Naive B cell (primary cell): ENCODE measurements around the gene PHF21B. TPM values are rescaled to one million over a fixed set of nuclear protein-coding genes. Genes with fewer than 3 reads are reported as not detected.
"Not testable (repeated sequence)": the region's sequence is repeated elsewhere in the genome, so short reads cannot be mapped to it uniquely, and the experiment has no call there.

Experiments used
- ATAC-seq, 2 donors: fragments of 150-1000 bp; cut with Tn5 transposase; 2 replicates each; pipeline ENCODE4 v1.10.0; 2021; ENCODE audit warnings: low read depth in 2 of 2, mild to moderate bottlenecking in 2 of 2, moderate library complexity in 2 of 2
- DNase-seq: peaks from one replicate; pipeline ENCODE4 v3.0.0; 2022
- H3K27ac Mint-ChIP-seq, 6 donors: one replicate each; pipeline ENCODE4 v1.8.0; 2020 to 2022; ENCODE audit warnings: mild to moderate bottlenecking in 6 of 6, mixed read lengths in 6 of 6, moderate library complexity in 5 of 6, inconsistent platforms in 2 of 6
- H3K27me3 Mint-ChIP-seq, 3 donors: one replicate each; pipeline ENCODE4 v1.8.0; 2021 to 2022; ENCODE audit warnings: mixed read lengths in 3 of 3, mild to moderate bottlenecking in 1 of 3
- H3K36me3 Mint-ChIP-seq, 2 donors: one replicate each; pipeline ENCODE4 v1.8.0; 2020 to 2022; ENCODE audit warnings: mixed read lengths in 2 of 2, inconsistent platforms in 1 of 2, mild to moderate bottlenecking in 1 of 2
- H3K4me1 Mint-ChIP-seq, 3 donors: one replicate each; pipeline ENCODE4 v1.8.0; 2020 to 2022; ENCODE audit warnings: mixed read lengths in 3 of 3, inconsistent platforms in 1 of 3, mild to moderate bottlenecking in 1 of 3, moderate library complexity in 1 of 3
- H3K4me3 Mint-ChIP-seq, 8 donors: one replicate each; pipeline ENCODE4 v1.8.0; 2020 to 2022; ENCODE audit warnings: mild to moderate bottlenecking in 8 of 8, mixed read lengths in 8 of 8, moderate library complexity in 8 of 8, inconsistent platforms in 2 of 8
- H3K9me3 Mint-ChIP-seq, 7 donors: one replicate each; pipeline ENCODE4 v1.8.0; 2020 to 2022; ENCODE audit warnings: mixed read lengths in 7 of 7, mild to moderate bottlenecking in 5 of 7, inconsistent platforms in 2 of 7, moderate library complexity in 1 of 7
- polyA plus RNA-seq, 6 donors: library from polyadenylated mRNA; unstranded; fragments of 300-500 nt; fragmentation: Illumina TruSeq; gene quantifications; one replicate each; pipeline ENCODE4 v1.2.3, GENCODE V29; 2021; ENCODE audit warnings: low read depth in 6 of 6

The PHF21B gene
- not detected for polyA plus RNA-seq

DNA sequence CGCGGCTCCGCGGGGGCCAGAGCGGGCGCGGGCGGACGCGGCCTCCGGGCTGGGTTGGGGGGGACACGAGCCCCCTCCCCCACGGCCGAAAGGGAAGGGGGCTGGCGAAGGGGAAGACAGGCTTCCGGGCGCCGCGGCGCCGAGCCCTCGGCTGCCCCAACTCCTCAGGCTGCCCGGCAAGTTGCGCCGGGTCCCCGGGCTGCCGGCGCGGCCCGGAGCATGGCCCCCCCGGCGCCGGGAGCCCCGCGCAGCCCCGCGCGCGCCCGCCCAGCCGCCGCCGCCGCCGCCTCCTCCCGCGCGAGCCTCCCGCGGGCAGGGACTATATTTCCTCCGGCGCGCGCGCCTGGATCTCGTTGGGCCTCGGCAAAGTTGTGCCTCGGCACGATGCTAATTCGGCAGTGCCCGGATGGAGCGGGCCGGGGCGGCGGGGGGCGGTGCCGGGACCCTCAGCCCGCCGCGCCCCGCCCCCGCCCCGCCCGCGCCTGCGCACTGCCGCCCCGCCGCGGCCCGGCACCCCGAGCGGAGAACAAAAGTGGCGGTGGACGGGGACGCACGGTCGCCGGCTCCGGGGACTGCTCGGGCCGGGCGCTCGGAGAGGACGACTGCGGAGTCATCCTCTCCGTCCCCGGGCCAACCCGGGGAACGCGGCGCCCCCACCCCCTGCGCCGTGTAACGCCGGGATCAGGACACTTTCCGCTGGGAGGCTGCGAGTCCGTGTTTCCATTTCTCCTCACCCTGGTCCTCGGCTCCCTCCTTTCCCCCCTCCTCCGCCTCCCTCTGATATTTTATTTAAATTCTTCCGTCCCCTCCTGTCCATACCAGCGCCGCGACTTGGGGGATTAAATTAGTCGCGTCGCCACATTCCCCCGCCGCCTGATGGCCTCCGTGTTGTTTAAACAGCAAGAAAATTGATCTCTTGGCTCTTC is at the start of gene PHF21B:
Gene PHF21B, minus strand, starts transcription at position 400 of the 926 bp plus-strand sequence. CDS start 456 bp downstream, outside the sequence.
- peaks cover 0 to 4% (median 0%) of the 10 kb centered on the region in 7 donors for H3K9me3 Mint-ChIP-seq
- peak within 1 kb of the TSS in 2 of 6 donors; percentile 31 to 97 for H3K27ac Mint-ChIP-seq
- peak within 1 kb of the TSS; percentile 72 to 95 (median 88) for H3K4me3 Mint-ChIP-seq
- H3K4me1 Mint-ChIP-seq, result peaks cover 9 to 14% (median 13%) of the 10 kb centered on the region in 3 donors
- no peak for DNase-seq
- no peak for ATAC-seq
- peaks cover 0 to 7% of the 10 kb centered on the region in 2 donors for H3K36me3 Mint-ChIP-seq
- peaks cover 53 to 61% (median 60%) of the 10 kb centered on the region in 3 donors for H3K27me3 Mint-ChIP-seq

DNA sequence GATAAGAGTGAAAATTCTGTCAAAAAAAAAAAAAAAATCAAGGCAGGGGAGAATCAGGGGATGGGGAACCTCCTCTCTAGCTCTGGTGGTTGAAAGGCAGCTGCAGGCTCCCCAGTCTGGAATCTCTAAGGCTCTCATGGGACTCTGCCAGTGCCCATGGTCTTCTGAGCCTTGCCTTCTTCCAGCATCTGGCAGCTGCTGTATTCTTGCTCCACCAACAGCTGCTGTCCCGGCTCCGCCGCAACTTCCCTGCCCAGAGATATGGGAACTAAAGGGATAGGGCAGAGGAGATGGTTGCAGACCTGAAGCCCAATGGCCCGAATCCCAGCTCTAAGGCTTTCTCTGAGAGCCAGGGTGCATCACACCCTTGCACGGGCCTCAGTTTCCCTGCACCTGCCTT is 49.5 kb upstream of the PHF21B start:
- H3K36me3 Mint-ChIP-seq, result no peaks in the 10 kb centered on the region
- no peaks in the 10 kb centered on the region for H3K9me3 Mint-ChIP-seq
- DNase-seq (no peak), ATAC-seq (no peak)
- peaks cover 0 to 11% (median 0%) of the 10 kb centered on the region in 3 donors for H3K27me3 Mint-ChIP-seq
- H3K27ac Mint-ChIP-seq, result no peak overlapping the region
- no peak overlapping the region for H3K4me3 Mint-ChIP-seq
- no peaks in the 10 kb centered on the region for H3K4me1 Mint-ChIP-seq

DNA sequence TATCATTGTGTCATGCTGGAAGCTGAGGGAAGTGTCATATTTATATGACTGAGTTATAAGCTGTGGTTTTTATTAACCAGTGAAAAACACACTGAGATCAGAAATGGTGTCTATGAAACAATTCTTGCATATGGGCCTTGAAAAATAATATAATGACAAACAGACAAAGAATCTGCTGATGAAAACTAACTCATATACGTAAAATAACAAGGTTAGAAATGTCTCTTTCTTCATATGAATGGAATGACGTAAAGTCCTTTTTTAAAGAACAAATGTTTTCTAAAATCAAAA is 48.8 kb upstream of the PHF21B start:
- DNase-seq, result no peak
- Mint-ChIP-seq H3K36me3 (no peaks in the 10 kb centered on the region), H3K27me3 (peaks cover 0 to 11% (median 0%) of the 10 kb centered on the region in 3 donors), H3K4me1 (no peaks in the 10 kb centered on the region), H3K27ac (no peak overlapping the region), H3K9me3 (no peaks in the 10 kb centered on the region), H3K4me3 (no peak overlapping the region)
- no peak for ATAC-seq

DNA sequence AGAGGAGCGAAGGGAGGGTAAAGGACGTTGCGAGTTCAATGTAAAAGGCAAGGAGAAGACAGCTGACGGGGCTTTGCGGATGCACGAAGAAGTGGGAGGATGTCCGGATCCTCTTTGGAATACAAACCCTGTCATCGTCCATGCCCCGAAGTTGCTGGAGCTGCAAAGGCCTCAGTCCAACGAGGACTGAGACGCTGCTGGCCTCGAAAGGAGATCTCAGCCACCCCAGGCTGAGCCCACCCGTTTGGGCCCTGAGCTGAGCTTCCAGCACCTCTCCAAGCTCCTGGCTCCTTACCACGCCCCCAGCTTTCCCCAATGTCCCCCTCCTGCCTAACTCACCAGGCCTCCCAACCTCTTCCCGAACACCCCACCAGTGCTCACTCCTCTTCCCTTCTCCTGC is 46.1 kb upstream of the PHF21B start:
- Mint-ChIP-seq H3K9me3 (no peaks in the 10 kb centered on the region), H3K4me1 (no peaks in the 10 kb centered on the region), H3K36me3 (no peaks in the 10 kb centered on the region), H3K27ac (no peak overlapping the region), H3K4me3 (no peak overlapping the region), H3K27me3 (peaks cover 6 to 33% (median 19%) of the 10 kb centered on the region in 3 donors)
- no peak for ATAC-seq
- DNase-seq, result no peak

DNA sequence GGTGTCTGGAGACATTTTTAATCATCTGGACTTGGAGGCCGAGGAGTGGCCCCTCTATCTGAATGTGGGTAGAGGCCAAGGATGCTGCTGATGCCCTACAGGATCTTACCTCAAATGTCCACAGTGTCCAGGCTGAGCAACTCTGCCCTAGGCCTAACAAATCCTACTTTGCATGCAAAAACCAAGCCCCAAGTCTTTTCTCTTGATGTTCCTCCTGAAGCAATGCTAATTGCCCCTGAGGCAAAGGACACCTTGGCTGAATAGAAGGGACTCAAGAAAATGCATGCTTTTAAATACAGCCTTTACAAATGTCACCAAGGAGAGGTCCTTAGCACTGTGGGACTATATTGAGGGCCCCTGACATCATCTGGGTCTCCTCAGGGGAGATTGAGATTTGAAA is 43.8 kb upstream of the PHF21B start:
- Mint-ChIP-seq H3K36me3 (no peaks in the 10 kb centered on the region), H3K4me3 (no peak overlapping the region), H3K9me3 (no peaks in the 10 kb centered on the region), H3K4me1 (no peaks in the 10 kb centered on the region), H3K27ac (no peak overlapping the region), H3K27me3 (peaks cover 20 to 45% (median 36%) of the 10 kb centered on the region in 3 donors)
- no peak for DNase-seq
- no peak for ATAC-seq

DNA sequence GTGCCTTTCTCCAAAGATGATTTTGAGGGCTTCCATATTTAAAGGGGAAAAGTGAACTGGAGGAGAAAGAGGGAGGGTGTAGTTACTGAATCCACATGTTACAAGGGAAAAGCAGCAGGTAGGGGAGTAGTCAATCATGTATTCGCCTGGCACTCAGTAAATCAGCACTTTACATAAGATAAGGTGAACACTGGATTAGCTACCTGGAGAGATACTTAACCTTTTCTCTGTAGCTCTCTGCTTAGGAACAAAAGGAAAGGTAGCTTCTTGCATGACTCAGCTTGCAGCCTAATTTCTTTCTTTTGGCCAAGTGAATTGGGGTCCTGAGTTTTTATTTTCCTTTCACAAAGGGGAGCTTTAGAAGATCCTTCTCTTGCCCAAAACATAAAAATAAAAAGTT is 43.3 kb upstream of the PHF21B start:
- Mint-ChIP-seq H3K4me1 (no peaks in the 10 kb centered on the region), H3K27me3 (peaks cover 22 to 47% (median 39%) of the 10 kb centered on the region in 3 donors), H3K27ac (no peak overlapping the region), H3K36me3 (no peaks in the 10 kb centered on the region), H3K4me3 (no peak overlapping the region), H3K9me3 (no peaks in the 10 kb centered on the region)
- DNase-seq (no peak), ATAC-seq (no peak)

DNA sequence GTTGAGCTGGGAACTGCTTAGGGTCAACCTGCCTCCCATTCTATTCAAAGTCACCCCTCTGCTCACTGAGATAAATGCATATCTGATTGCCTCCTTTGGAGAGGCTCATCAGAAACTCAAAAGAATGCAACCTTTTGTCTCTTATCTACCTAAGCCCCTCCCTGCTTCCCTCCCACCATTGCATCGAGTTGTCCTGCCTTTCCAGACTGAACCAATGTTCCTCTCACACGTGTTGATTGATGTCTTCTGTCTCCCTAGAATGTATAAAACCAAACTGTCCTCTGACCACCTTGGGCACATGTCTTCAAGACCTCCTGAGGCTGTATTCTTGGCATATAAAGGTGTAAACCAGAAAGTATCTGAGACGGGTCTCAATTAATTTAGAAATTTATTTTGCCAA is 42.9 kb upstream of the PHF21B start:
- not testable (repeated sequence) for H3K9me3 Mint-ChIP-seq, H3K4me1 Mint-ChIP-seq, H3K4me3 Mint-ChIP-seq, H3K36me3 Mint-ChIP-seq, ATAC-seq, H3K27ac Mint-ChIP-seq, DNase-seq
- H3K27me3 Mint-ChIP-seq, result peaks cover 22 to 47% (median 39%) of the 10 kb centered on the region in 3 donors

DNA sequence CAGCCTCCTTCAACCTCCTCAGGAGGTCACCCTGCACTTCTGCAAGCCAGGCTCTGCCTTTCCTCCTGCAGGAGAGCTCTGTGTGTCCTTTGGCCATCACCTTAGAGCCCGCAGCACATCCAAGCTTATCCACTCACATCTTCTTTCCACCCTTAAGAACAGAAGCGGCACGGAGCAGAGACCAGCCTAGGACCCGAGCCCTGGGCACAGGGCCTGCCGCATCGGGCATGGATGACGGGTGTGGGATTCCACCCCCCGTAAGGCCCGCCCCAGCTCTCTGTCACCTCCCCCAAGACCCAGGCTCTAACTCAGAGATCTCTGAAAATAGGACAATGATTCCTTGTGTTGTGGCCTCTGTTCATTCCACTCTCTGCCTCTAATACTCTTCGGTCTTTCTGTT is 42.1 kb upstream of the PHF21B start:
- Mint-ChIP-seq H3K27me3 (peaks cover 24 to 54% (median 44%) of the 10 kb centered on the region in 3 donors), H3K9me3 (peaks cover 0 to 3% (median 1%) of the 10 kb centered on the region in 7 donors), H3K4me1 (no peaks in the 10 kb centered on the region), H3K4me3 (no peak overlapping the region), H3K27ac (peak overlapping the region in 1 of 6 donors; percentile 0), H3K36me3 (no peaks in the 10 kb centered on the region)
- DNase-seq (no peak), ATAC-seq (no peak)

DNA sequence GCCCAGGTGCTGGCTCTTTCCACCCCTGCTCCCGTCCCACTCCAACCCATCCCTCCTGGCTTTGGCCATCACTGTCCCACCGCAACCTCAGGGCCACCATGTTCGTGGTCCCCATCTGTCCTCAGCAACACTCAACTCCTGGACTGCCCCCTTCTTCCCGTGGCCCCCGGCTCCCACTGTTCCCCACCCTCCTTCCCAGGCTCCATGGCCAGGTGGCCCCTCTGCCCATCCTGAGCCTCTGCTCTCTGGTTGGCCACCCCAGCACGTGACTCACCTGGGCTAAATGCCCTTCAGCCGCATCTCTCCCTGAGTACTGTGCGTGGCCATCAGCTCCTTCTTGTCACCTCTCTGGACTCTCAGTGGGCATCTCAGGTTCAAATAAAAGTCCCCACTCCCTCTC is 41.6 kb upstream of the PHF21B start:
- Mint-ChIP-seq H3K9me3 (peaks cover 0 to 8% (median 4%) of the 10 kb centered on the region in 7 donors), H3K27me3 (peaks cover 29 to 57% (median 48%) of the 10 kb centered on the region in 3 donors), H3K27ac (no peak overlapping the region), H3K36me3 (no peaks in the 10 kb centered on the region), H3K4me1 (no peaks in the 10 kb centered on the region), H3K4me3 (no peak overlapping the region)
- ATAC-seq, result no peak
- no peak for DNase-seq

DNA sequence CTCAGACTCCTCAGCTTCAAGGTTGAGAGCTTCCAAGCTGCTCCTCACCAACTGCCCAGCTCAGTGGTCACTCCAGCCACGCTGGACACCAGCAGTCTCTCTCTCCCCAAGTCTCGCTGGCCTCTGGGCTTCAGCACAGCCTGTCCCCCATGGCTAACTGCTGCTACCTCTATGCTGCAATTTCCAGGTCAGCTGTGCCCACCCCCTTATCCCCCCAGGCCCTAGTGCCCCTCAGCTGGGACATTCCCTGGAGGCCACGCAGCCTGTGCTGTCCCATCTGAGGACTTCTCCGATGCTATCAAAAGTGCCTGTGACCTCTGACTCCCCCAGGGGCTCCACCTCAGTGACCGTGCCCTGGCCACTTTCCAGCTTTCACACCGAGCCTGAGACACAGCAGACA is 37.5 kb upstream of the PHF21B start:
- Mint-ChIP-seq H3K27me3 (peaks cover 33 to 69% (median 60%) of the 10 kb centered on the region in 3 donors), H3K9me3 (peaks cover 2 to 8% (median 4%) of the 10 kb centered on the region in 7 donors), H3K4me3 (no peak overlapping the region), H3K27ac (no peak overlapping the region), H3K36me3 (no peaks in the 10 kb centered on the region), H3K4me1 (peaks cover 0 to under 1% (median 0%) of the 10 kb centered on the region in 3 donors)
- DNase-seq (no peak), ATAC-seq (no peak)

DNA sequence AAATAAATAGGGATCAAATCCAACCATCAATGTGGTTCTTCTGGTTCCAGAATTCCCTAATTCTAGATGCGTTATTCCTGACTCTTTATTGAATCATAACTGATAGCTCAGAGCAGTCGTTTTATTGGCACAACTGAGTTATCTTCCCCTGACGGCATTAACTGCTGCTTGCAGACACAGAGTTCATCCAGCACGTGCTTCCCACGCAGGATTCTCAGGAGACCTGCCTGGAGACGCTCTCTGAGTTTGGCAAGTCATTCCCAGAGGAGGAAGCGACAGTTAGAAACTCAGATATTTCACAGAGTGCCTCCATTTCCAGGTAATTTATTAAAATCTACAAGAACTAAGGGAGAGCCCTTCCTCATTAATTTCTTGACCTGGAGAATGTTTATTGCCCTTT is 35.4 kb upstream of the PHF21B start:
- DNase-seq (no peak), ATAC-seq (no peak)
- Mint-ChIP-seq H3K36me3 (no peaks in the 10 kb centered on the region), H3K27me3 (peaks cover 37 to 59% (median 50%) of the 10 kb centered on the region in 3 donors), H3K27ac (peak overlapping the region in 1 of 6 donors; percentile 59), H3K9me3 (peaks cover 2 to 8% (median 4%) of the 10 kb centered on the region in 7 donors), H3K4me1 (peaks cover 0 to 2% (median 0%) of the 10 kb centered on the region in 3 donors), H3K4me3 (no peak overlapping the region)

DNA sequence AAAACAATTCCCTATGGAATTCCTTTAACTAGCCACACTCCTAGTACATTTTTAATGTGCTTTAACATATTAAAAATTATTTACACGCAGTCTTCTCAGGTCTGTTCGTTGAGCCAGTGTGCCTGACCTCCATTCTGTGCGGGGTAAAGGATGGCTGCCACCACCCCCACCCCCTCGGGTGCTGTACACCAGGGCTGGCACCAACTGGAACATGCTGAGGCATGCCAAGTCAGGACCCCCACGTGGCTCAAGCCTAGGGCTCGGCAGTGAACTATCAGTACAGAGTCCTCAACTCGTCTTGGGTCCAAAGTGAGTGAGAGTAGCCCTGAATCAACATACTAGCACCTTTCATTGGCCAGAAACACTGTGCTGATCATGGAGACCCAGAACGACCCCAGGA is 32.5 kb upstream of the PHF21B start:
- Mint-ChIP-seq H3K36me3 (no peaks in the 10 kb centered on the region), H3K4me1 (peaks cover 0 to 2% (median 0%) of the 10 kb centered on the region in 3 donors), H3K27me3 (peaks cover 25 to 58% (median 41%) of the 10 kb centered on the region in 3 donors), H3K4me3 (no peak overlapping the region), H3K27ac (no peak overlapping the region), H3K9me3 (peaks cover 2 to 8% (median 6%) of the 10 kb centered on the region in 7 donors)
- DNase-seq (no peak), ATAC-seq (no peak)

DNA sequence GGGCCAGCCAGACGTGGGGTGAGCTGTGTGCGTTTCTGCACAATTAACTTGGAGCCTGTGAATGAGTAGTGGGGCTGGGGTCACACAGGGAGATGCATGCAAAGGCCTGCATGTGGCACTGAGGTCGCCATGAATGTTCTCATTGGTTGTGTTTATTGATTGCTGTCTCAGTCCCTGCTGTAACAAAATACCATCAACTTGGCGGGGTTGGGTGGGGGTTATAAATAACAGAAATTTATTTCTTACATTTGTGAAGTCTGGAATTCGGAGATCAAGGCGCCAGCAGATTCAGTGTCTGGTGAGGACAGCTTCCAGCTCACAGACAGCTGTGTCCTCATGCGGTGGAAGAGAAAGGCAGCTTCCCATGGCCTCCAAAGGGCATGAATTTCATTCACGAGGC is 29.3 kb upstream of the PHF21B start:
- Mint-ChIP-seq H3K27me3 (peaks cover 18 to 53% (median 48%) of the 10 kb centered on the region in 3 donors), H3K27ac (no peak overlapping the region), H3K36me3 (no peaks in the 10 kb centered on the region), H3K9me3 (peaks cover 0 to 4% (median 0%) of the 10 kb centered on the region in 7 donors), H3K4me1 (peaks cover 0 to 2% (median 0%) of the 10 kb centered on the region in 3 donors), H3K4me3 (no peak overlapping the region)
- ATAC-seq (no peak), DNase-seq (no peak)

DNA sequence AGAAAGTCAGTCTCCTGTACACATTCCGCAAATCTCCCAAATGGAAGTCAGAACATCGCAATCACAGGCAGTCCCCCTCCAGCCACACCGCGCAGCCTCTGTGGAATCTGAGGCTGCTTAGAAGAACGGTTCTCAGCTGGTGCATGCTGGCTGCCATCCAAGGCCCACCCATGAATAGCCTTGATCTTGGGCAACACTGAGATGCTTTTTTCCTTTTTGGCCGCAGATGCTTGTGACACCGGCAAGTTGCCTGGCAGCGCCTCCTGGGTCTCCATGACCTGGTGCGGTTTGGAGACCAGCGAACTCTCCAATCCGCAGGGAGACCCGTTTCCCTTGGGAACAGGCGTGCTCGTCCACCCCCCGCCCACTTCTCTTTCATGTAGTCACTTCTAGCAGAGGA is 26.3 kb upstream of the PHF21B start:
- Mint-ChIP-seq H3K9me3 (peaks cover 0 to 4% (median 0%) of the 10 kb centered on the region in 7 donors), H3K36me3 (no peaks in the 10 kb centered on the region), H3K4me1 (no peaks in the 10 kb centered on the region), H3K27ac (no peak overlapping the region), H3K4me3 (no peak overlapping the region), H3K27me3 (peaks cover 11 to 43% (median 36%) of the 10 kb centered on the region in 3 donors)
- DNase-seq (no peak), ATAC-seq (no peak)
